ENCODE results near the gene MPRIP. TPM values are rescaled to one million over a fixed set of nuclear protein-coding genes. Genes with fewer than 3 reads are reported as not detected.

The MPRIP gene
- total RNA-seq, 1 donor from 2014 or later = 293 TPM

- DNase-seq (ENCODE audit: low spot score) = peak; percentile 71
Measured at GRCh38 chr17:17051380-17051779, 9.1 kb downstream of the MPRIP start.

DNA sequence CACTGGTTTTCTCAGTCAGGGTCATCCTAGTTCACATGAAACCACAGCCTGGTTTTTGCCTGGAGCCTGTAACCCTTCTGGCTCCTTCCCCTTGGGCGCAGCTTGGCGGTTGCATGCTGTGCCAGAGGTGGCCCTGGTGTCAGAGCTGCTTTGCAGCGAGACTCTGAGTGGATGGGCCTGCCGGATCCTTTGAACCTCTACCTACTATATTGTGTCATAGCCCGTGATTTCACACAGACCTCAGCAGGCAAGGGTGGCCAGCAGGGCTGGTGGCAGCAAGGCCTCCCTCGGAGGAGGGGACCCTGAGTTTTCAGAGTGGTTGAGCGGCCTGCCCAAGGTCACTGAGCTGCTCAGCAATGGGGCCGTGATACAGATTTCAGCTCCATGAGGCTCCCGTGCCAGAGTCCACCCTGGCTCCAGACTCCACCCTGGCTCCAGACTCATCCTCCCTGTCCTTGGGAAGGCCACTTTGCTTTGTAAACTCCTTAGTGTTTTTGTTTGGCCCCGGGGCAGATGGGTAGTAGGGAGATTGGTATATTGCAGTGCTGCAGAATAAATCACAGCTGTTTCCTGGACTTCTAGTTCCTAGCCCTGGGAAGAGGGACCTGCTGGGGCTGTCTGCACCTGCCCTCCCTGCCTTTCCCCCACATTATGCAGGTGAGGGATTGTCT, 9.7 kb downstream of the MPRIP start:
- peak; percentile 82 for DNase-seq (ENCODE audit: low spot score)

- DNase-seq (ENCODE audit: low spot score) = peak; percentile 51
Measured at GRCh38 chr17:17052462-17053221, 10.4 kb downstream of the MPRIP start.

- DNase-seq (ENCODE audit: low spot score) = peak; percentile 72
Measured at GRCh38 chr17:17053446-17054379, 11.5 kb downstream of the MPRIP start.

GRCh38 chr17:17054636-17055035, 12.4 kb downstream of the MPRIP start:
- DNase-seq (ENCODE audit: low spot score) = no peak

GRCh38 chr17:17055286-17056155, 13.3 kb downstream of the MPRIP start:
- DNase-seq (ENCODE audit: low spot score) = peak; percentile 79

GRCh38 chr17:17056156-17056539, 13.9 kb downstream of the MPRIP start:
- peak; percentile 89 for DNase-seq (ENCODE audit: low spot score)

DNA sequence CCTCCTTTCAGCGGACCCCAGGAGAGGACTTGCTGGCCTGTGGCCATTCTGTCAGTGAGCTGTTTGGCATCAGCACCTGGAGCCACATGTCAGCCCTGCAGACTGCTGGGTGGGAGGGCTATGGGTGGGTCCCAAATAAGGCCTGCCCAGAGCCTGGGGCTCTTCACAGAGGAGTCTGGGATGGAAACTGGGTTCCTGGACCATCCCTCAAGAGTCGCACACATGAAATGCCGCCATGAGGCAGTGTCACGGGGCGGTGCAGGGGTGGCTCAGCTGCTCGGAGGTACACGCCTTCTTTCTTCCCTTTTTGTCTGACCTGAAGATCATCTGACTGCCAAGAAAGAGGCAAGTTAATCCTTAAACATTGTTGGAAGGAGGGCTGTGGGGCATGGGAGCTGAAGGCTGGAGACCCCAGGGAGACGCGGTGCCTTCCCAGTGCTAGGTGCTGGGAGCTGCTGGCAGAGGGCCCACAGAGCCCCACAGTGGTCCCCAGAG, 14.8 kb downstream of the MPRIP start:
- peak; percentile 73 for DNase-seq (ENCODE audit: low spot score)

GRCh38 chr17:17058304-17058703, 16.0 kb downstream of the MPRIP start:
- DNase-seq (ENCODE audit: low spot score) = peak; percentile 84

GRCh38 chr17:17059301-17059890, 17.1 kb downstream of the MPRIP start:
- peak; percentile 87 for DNase-seq (ENCODE audit: low spot score)

DNA sequence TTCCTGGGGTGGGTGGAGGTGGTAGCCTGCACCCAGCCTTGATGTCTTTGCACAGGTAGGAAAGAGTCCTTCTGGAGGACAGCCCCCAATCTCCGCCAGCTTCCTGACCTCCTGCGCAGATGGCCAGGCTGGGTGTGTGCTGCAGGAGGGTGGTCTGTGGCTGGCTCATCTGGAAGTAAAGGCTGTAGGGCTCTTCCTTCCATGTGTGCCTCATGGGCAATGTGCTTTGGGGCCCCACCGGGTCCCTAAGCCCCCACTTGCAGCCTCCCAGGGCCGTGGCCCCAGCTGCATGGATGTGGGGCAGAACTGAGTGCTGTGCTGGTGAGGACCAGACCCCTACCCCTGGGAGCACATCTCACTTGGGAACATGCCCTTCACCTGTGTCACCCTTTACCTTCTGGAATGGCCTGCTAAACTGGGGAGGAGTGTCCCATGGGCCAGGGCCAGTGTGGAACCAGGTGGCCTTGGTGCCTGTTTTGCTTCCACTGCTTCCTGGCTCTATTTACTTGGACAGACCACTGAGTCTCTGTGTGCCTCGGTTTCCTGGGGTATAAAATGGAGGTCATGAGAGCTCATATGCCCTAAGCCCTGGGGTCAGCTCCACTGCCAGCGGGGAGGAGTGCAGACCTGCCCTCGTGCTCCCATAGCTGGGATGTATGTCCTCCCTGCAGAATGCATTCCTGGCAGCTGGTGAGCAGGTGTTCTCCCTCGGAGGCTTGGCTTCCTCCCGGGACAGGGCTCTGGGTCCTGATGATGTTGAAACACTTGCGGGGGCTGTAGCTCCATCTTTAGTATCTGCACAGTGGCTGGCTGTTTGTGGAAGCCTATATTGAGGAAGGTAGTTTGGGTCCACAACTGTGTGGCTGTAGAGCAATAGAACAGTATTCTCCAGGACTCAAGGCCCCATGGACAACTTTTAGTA, 18.0 kb downstream of the MPRIP start:
- DNase-seq (ENCODE audit: low spot score) = peak; percentile 62

DNA sequence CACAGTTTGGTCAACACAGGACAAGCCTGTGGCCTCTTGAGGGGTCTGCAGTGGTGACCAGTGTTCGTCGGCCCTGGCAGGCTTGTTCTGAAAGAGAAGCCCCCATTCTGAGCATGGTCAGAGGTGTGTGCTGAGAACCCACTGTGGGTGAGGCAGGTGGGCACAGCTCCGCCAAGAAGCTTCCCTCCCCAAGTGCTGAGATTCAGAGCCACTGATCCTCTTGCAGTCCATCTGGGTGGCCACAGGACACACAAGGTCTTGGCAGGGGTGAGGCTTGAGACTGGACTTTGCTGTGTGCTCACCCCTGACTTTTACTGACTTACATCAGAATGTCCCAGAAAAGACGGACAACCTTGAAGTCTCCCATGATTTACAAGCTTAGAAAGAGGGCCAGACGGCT, 18.7 kb downstream of the MPRIP start:
- DNase-seq (ENCODE audit: low spot score) = peak; percentile 65

DNA sequence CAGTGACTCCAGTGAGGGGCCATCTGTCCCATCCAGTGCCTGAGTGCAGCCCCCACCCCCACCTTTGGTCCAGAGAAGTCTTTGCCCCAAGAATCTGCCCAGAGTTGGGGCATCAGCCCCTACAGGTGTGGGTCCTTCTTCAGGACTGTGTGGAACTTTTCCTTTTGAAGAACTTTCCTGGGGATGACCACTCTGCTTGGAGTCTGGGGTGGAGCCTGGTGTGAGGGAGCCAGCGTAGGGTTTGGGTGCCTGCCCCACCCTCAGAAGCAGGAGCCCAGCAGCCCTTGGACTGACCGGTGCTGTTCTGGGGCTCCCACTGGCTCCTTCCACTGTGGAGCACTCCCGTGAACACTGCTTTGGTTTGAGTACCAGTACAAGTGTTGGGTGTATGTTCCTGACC, 19.3 kb downstream of the MPRIP start:
- DNase-seq (ENCODE audit: low spot score) = peak; percentile 69

GRCh38 chr17:17062356-17062755, 20.1 kb downstream of the MPRIP start:
- DNase-seq (ENCODE audit: low spot score) = peak; percentile 64

- peak; percentile 85 for DNase-seq (ENCODE audit: low spot score)
Measured at GRCh38 chr17:17062866-17063265, 20.6 kb downstream of the MPRIP start.

GRCh38 chr17:17063546-17064122, 21.4 kb downstream of the MPRIP start:
- peak; percentile 89 for DNase-seq (ENCODE audit: low spot score)

DNA sequence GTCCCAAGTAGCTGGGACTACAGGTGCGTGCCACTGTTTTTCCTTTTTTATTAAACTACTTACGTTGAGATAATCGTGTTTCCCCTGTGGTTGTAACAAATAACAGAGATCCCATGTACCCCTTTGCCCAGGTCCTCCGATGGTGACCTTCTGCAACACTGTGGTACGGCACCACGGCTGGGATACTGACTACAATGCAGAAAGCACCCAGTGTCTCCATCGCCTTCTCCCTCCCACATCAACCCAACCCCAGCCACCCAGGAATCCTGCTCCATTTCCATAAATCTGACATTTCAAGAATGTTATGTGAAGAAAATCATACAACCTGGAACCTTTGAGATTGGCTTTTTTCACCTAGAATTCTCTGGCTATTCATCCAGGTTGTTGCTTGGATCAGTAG, 22.1 kb downstream of the MPRIP start:
- peak; percentile 72 for DNase-seq (ENCODE audit: low spot score)

DNA sequence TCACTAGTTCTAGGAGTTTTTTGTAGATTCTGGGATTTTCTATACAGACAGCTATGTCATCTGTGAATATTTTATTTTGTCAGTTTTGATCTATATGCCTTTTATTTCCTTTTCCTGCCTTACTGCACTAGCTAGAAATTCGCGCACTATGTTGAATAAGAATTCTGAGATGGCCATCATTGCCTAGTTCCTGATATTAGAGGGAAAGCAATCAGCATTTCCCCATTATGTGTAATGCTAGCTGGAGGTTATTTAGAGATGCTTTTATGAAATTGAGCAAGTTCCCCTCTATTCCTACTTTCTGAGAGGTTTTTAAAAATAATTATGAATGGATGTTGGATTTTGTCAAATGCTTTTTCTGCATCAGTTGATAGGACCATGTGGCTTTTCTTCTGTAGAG, 23.8 kb downstream of the MPRIP start:
- no peak for DNase-seq (ENCODE audit: low spot score)

GRCh38 chr17:17067257-17067656, 25.0 kb downstream of the MPRIP start:
- DNase-seq (ENCODE audit: low spot score) = peak; percentile 5

Measured in mesenteric fat pad (tissue), 1 donor.